Measurements from ENCODE around the gene CDK13.

Gene CDK13

GRCh38 chr7:39921506-39922175, 28.4 kb upstream of the CDK13 start:
- ATAC-seq: no peak; the same call in 2 of the 3 replicates
- TF ChIP-seq PATZ1 (CRISPR knock-in tag; IDR thresholded peaks at IDR 0.05; ENCODE audit: borderline replicate concordance) (no peak), ZFP30 (CRISPR knock-in tag; IDR thresholded peaks at IDR 0.05) (no peak), ZC3H10 (CRISPR knock-in tag; IDR thresholded peaks at IDR 0.05) (no peak), BACH2 (CRISPR knock-in tag; IDR thresholded peaks at IDR 0.05; ENCODE audit: borderline replicate concordance) (no peak), TCF4 (CRISPR knock-in tag; IDR thresholded peaks at IDR 0.05; ENCODE audit: borderline replicate concordance) (no peak), ISL1 (CRISPR knock-in tag; IDR thresholded peaks at IDR 0.05) (no peak), ZNF70 (CRISPR knock-in tag; IDR thresholded peaks at IDR 0.05) (no peak), ESRRG (CRISPR knock-in tag; IDR thresholded peaks at IDR 0.05) (no peak), ZNF8 (CRISPR knock-in tag; IDR thresholded peaks at IDR 0.05) (no peak), SNAI2 (CRISPR knock-in tag; IDR thresholded peaks at IDR 0.05) (no peak), ZNF565 (CRISPR knock-in tag; conservative IDR thresholded peaks at IDR 0.05; ENCODE audit: low read depth) (no peak), ARNTL (CRISPR knock-in tag; IDR thresholded peaks at IDR 0.05; ENCODE audit: borderline replicate concordance, low read depth) (no peak), ZFP3 (CRISPR knock-in tag; IDR thresholded peaks at IDR 0.05) (no peak), PPARA (CRISPR knock-in tag; IDR thresholded peaks at IDR 0.05; ENCODE audit: borderline replicate concordance) (no peak), RARB (CRISPR knock-in tag; IDR thresholded peaks at IDR 0.05) (no peak)
- TF ChIP-seq, protein P1, sequence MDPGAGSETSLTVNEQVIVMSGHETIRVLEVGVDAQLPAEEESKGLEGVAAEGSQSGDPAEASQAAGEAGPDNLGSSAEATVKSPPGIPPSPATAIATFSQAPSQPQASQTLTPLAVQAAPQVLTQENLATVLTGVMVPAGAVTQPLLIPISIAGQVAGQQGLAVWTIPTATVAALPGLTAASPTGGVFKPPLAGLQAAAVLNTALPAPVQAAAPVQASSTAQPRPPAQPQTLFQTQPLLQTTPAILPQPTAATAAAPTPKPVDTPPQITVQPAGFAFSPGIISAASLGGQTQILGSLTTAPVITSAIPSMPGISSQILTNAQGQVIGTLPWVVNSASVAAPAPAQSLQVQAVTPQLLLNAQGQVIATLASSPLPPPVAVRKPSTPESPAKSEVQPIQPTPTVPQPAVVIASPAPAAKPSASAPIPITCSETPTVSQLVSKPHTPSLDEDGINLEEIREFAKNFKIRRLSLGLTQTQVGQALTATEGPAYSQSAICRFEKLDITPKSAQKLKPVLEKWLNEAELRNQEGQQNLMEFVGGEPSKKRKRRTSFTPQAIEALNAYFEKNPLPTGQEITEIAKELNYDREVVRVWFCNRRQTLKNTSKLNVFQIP (CRISPR knock-in tag; IDR thresholded peaks at IDR 0.05; ENCODE audit: borderline replicate concordance, low read depth): no peak
- TF ChIP-seq, protein P2, sequence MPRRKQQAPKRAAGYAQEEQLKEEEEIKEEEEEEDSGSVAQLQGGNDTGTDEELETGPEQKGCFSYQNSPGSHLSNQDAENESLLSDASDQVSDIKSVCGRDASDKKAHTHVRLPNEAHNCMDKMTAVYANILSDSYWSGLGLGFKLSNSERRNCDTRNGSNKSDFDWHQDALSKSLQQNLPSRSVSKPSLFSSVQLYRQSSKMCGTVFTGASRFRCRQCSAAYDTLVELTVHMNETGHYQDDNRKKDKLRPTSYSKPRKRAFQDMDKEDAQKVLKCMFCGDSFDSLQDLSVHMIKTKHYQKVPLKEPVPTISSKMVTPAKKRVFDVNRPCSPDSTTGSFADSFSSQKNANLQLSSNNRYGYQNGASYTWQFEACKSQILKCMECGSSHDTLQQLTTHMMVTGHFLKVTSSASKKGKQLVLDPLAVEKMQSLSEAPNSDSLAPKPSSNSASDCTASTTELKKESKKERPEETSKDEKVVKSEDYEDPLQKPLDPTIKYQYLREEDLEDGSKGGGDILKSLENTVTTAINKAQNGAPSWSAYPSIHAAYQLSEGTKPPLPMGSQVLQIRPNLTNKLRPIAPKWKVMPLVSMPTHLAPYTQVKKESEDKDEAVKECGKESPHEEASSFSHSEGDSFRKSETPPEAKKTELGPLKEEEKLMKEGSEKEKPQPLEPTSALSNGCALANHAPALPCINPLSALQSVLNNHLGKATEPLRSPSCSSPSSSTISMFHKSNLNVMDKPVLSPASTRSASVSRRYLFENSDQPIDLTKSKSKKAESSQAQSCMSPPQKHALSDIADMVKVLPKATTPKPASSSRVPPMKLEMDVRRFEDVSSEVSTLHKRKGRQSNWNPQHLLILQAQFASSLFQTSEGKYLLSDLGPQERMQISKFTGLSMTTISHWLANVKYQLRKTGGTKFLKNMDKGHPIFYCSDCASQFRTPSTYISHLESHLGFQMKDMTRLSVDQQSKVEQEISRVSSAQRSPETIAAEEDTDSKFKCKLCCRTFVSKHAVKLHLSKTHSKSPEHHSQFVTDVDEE (CRISPR knock-in tag; IDR thresholded peaks at IDR 0.05): no peak

DNA sequence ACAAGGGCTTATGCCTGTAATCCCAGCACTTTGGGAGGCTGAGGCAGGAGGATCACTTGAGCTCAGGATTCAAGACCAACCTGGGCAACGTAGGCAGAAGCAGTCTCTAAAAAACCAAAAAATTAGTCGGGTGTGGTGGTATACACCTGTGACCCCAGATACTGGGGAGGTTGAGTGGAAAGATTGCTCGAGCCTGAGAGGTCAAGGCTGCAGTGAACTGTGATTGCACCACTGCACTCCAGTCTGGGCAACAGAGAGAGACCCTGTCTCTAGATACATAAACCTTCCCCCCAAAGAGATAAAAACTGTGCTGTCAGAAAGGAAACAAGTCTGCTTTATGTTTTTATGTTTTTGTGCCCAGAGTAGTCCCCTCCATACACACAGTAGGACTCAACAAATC, 27.5 kb upstream of the CDK13 start:
- TF ChIP-seq TOX (CRISPR knock-in tag; IDR thresholded peaks at IDR 0.05; ENCODE audit: borderline replicate concordance): no peak
- TF ChIP-seq SNAI2 (CRISPR knock-in tag; IDR thresholded peaks at IDR 0.05): no peak
- no peak for TF ChIP-seq ZC3H10 (CRISPR knock-in tag; IDR thresholded peaks at IDR 0.05)
- no peak for TF ChIP-seq ZFP30 (CRISPR knock-in tag; IDR thresholded peaks at IDR 0.05)
- no peak for TF ChIP-seq OSR1 (CRISPR knock-in tag; IDR thresholded peaks at IDR 0.05)
- no peak for TF ChIP-seq ARNTL (CRISPR knock-in tag; IDR thresholded peaks at IDR 0.05; ENCODE audit: borderline replicate concordance, low read depth)
- TF ChIP-seq TCF4 (CRISPR knock-in tag; IDR thresholded peaks at IDR 0.05; ENCODE audit: borderline replicate concordance): no peak
- no peak for TF ChIP-seq ISL1 (CRISPR knock-in tag; IDR thresholded peaks at IDR 0.05)
- no peak for TF ChIP-seq ZNF565 (CRISPR knock-in tag; conservative IDR thresholded peaks at IDR 0.05; ENCODE audit: low read depth)
- no peak for TF ChIP-seq RARB (CRISPR knock-in tag; IDR thresholded peaks at IDR 0.05)
- no peak for TF ChIP-seq ZNF8 (CRISPR knock-in tag; IDR thresholded peaks at IDR 0.05)
- no peak for TF ChIP-seq ESRRG (CRISPR knock-in tag; IDR thresholded peaks at IDR 0.05)
- TF ChIP-seq BACH2 (CRISPR knock-in tag; IDR thresholded peaks at IDR 0.05; ENCODE audit: borderline replicate concordance): no peak
- no peak for TF ChIP-seq PPARA (CRISPR knock-in tag; IDR thresholded peaks at IDR 0.05; ENCODE audit: borderline replicate concordance)
- TF ChIP-seq CSDC2 (CRISPR knock-in tag; IDR thresholded peaks at IDR 0.05): no peak
- no peak for TF ChIP-seq ZNF70 (CRISPR knock-in tag; IDR thresholded peaks at IDR 0.05)
- TF ChIP-seq, protein P3, sequence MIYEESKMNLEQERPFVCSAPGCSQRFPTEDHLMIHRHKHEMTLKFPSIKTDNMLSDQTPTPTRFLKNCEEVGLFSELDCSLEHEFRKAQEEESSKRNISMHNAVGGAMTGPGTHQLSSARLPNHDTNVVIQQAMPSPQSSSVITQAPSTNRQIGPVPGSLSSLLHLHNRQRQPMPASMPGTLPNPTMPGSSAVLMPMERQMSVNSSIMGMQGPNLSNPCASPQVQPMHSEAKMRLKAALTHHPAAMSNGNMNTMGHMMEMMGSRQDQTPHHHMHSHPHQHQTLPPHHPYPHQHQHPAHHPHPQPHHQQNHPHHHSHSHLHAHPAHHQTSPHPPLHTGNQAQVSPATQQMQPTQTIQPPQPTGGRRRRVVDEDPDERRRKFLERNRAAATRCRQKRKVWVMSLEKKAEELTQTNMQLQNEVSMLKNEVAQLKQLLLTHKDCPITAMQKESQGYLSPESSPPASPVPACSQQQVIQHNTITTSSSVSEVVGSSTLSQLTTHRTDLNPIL (CRISPR knock-in tag; IDR thresholded peaks at IDR 0.05; ENCODE audit: low read depth): no peak
- TF ChIP-seq GLIS3 (CRISPR knock-in tag; IDR thresholded peaks at IDR 0.05): no peak
- no peak for ATAC-seq

DNA sequence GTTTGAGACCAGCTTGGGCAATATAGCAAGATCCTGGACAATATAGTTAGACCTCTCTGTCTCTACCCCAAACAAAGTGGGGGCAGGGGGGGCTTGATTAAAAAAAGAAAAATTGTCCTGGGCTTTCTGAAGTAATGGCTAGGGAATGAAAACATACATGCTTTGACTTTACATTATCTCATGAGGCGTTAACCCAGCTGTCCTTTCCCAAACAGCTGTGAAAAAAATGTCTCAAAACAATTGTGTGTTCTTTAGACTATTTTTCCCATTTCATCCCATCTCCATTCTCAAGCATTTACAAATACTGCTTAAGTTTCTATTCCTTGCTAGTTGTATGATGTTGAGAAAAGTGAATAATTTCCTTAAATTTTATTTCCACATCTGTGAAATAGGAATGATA, 27.0 kb upstream of the CDK13 start:
- ATAC-seq: no peak
- TF ChIP-seq BACH2 (CRISPR knock-in tag; IDR thresholded peaks at IDR 0.05; ENCODE audit: borderline replicate concordance) (no peak), PPARA (CRISPR knock-in tag; IDR thresholded peaks at IDR 0.05; ENCODE audit: borderline replicate concordance) (no peak), ISL1 (CRISPR knock-in tag; IDR thresholded peaks at IDR 0.05) (no peak), ZFP3 (CRISPR knock-in tag; IDR thresholded peaks at IDR 0.05) (no peak), ESRRG (CRISPR knock-in tag; IDR thresholded peaks at IDR 0.05) (no peak), ZNF70 (CRISPR knock-in tag; IDR thresholded peaks at IDR 0.05) (no peak), ARNTL (CRISPR knock-in tag; IDR thresholded peaks at IDR 0.05; ENCODE audit: borderline replicate concordance, low read depth) (no peak)
- TF ChIP-seq, protein P3 (CRISPR knock-in tag; IDR thresholded peaks at IDR 0.05; ENCODE audit: low read depth): no peak
- TF ChIP-seq, protein P4, sequence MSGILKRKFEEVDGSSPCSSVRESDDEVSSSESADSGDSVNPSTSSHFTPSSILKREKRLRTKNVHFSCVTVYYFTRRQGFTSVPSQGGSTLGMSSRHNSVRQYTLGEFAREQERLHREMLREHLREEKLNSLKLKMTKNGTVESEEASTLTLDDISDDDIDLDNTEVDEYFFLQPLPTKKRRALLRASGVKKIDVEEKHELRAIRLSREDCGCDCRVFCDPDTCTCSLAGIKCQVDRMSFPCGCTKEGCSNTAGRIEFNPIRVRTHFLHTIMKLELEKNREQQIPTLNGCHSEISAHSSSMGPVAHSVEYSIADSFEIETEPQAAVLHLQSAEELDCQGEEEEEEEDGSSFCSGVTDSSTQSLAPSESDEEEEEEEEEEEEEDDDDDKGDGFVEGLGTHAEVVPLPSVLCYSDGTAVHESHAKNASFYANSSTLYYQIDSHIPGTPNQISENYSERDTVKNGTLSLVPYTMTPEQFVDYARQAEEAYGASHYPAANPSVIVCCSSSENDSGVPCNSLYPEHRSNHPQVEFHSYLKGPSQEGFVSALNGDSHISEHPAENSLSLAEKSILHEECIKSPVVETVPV (CRISPR knock-in tag; IDR thresholded peaks at IDR 0.05): no peak
